B cell (primary cell): Measurements from ENCODE around the gene C5. TPM values are rescaled to one million over a fixed set of nuclear protein-coding genes. Genes with fewer than 3 reads are reported as not detected.
A peak's percentile ranks its signal among the peaks of the same experiment; 100 is the strongest.

Source experiments
- ATAC-seq: fragments of 200-7000 bp; cut with Tn5 transposase; one replicate; pipeline ENCODE4 v1.10.0; 2021; ENCODE audit warnings: low read depth, mild to moderate bottlenecking, moderate number of reproducible peaks, moderate library complexity
- CTCF ChIA-PET: fragments of 350-600 bp; sonication (Branson Sonifier 250); formaldehyde crosslinking; loops from one replicate; lab custom pipeline; 2021; ENCODE audit warnings: antibody characterized with exemption, inconsistent platforms; lab: Charles Lee
- POLR2A ChIA-PET: fragments of 350-600 bp; sonication (Branson Sonifier 250); formaldehyde crosslinking; loops from one replicate; lab custom pipeline; 2021; ENCODE audit warnings: antibody characterized with exemption; lab: Charles Lee
- DNase-seq: peaks from one replicate; pipeline ENCODE4 v3.0.0; 2013
- H2AFZ ChIP-seq: 2 replicates; pipeline ENCODE4 v1.6.1; 2012; ENCODE audit warnings: mild to moderate bottlenecking, low read depth, low read length; ENCODE audit not compliant: insufficient read depth, poor library complexity, severe bottlenecking
- H3K27ac ChIP-seq, 2 donors: 1 replicate in 1 of 2; 2 replicates in 1 of 2; pipeline ENCODE4 v1.5.1; 2012 to 2013; ENCODE audit warnings: low read length in 2 of 2, mild to moderate bottlenecking in 2 of 2, moderate library complexity in 1 of 2
- H3K27me3 ChIP-seq, 4 experiments: fragments of 200-600 bp in 1 of 4; sonication (generic) in 1 of 4; replicated peaks in 1 of 4; 1 replicate in 2 of 4; 2 replicates in 2 of 4; pipeline versions ENCODE4 v1.6.1 to v1.7.0; 2013 to 2016; ENCODE audit warnings: low read length in 3 of 4, mild to moderate bottlenecking in 2 of 4, mixed read lengths in 1 of 4, moderate library complexity in 1 of 4; ENCODE audit not compliant: insufficient read depth in 4 of 4, control insufficient read depth in 3 of 4; ENCODE audit errors: control extremely low read depth in 1 of 4
- H3K36me3 ChIP-seq, 2 experiments: replicated peaks in 1 of 2; 1 replicate in 1 of 2; 2 replicates in 1 of 2; pipeline versions ENCODE4 v1.6.1 to v1.7.1; 2013; ENCODE audit warnings: low read length in 1 of 2; ENCODE audit not compliant: insufficient read depth in 2 of 2, control insufficient read depth in 1 of 2; ENCODE audit errors: control extremely low read depth in 1 of 2, extremely low read depth in 1 of 2
- H3K4me1 ChIP-seq, 2 donors: fragments of 200-600 bp in 1 of 2; sonication (generic) in 1 of 2; 1 replicate in 1 of 2; 2 replicates in 1 of 2; pipeline versions ENCODE4 v1.5.1 to v1.6.1; 2013 to 2017; ENCODE audit warnings: low read length in 2 of 2; ENCODE audit not compliant: control insufficient read depth in 2 of 2, insufficient read depth in 2 of 2
- H3K4me2 ChIP-seq: replicated peaks from 2 replicates; pipeline ENCODE3; 2012; ENCODE audit warnings: mild to moderate bottlenecking, low read depth, low read length; ENCODE audit not compliant: poor library complexity, severe bottlenecking
- H3K4me3 ChIP-seq, 5 experiments: fragments of 200-600 bp in 1 of 5; sonication (generic) in 1 of 5; 1 replicate in 3 of 5; 2 replicates in 2 of 5; pipeline versions ENCODE4 v1.5.1 to v1.7.0; 2011 to 2016; ENCODE audit warnings: low read length in 4 of 5, mild to moderate bottlenecking in 4 of 5, low read depth in 2 of 5, control low read depth in 1 of 5, moderate library complexity in 1 of 5; ENCODE audit not compliant: insufficient read depth in 1 of 5; ENCODE audit errors: control extremely low read depth in 1 of 5, extremely low read depth in 1 of 5
- H3K79me2 ChIP-seq: fragments of 200-600 bp; sonication (generic); one replicate; pipeline ENCODE4 v1.6.0; 2016; ENCODE audit warnings: low read length; ENCODE audit not compliant: control insufficient read depth, insufficient read depth
- H3K9ac ChIP-seq: fragments of 200-600 bp; sonication (generic); 2 replicates; pipeline ENCODE4 v1.6.1; 2017; ENCODE audit warnings: mild to moderate bottlenecking, low read length, moderate library complexity
- H3K9me3 ChIP-seq, 3 donors: one replicate each; pipeline versions ENCODE4 v1.6.1 to v1.7.1; 2013; ENCODE audit warnings: low read length in 2 of 3; ENCODE audit not compliant: control insufficient read depth in 2 of 3, insufficient read depth in 1 of 3; ENCODE audit errors: control extremely low read depth in 1 of 3
- H4K20me1 ChIP-seq: 2 replicates; pipeline ENCODE4 v1.6.0; 2012; ENCODE audit warnings: mild to moderate bottlenecking, low read length; ENCODE audit not compliant: insufficient read depth, control insufficient read depth, poor library complexity, severe bottlenecking
- H3K27ac Mint-ChIP-seq: one replicate; pipeline ENCODE4 v1.8.0; 2021; ENCODE audit warnings: mixed read lengths
- H3K27me3 Mint-ChIP-seq: one replicate; pipeline ENCODE4 v1.8.0; 2021; ENCODE audit warnings: mixed read lengths
- H3K4me1 Mint-ChIP-seq: one replicate; pipeline ENCODE4 v1.8.0; 2021; ENCODE audit warnings: mixed read lengths
- H3K4me3 Mint-ChIP-seq: one replicate; pipeline ENCODE4 v1.8.0; 2021; ENCODE audit warnings: mixed read lengths
- H3K9me3 Mint-ChIP-seq: one replicate; pipeline ENCODE4 v1.8.0; 2022; ENCODE audit warnings: mixed read lengths; ENCODE audit not compliant: insufficient read depth
- EZH2 ChIP-seq: IDR thresholded peaks from 2 replicates; pipeline ENCODE4 v1.6.1; 2012; ENCODE audit warnings: borderline replicate concordance, low read depth, mild to moderate bottlenecking, moderate library complexity, low read length; ENCODE audit not compliant: insufficient read depth, poor library complexity, severe bottlenecking
- WGBS: methylation state at CpG from one replicate; pipeline ENCODE4 v1.1.5; 2013; ENCODE audit warnings: missing lambda C conversion rate; ENCODE audit not compliant: insufficient coverage; 5-methylcytosine and 5-hydroxymethylcytosine counted together
- intact Hi-C: fragments of 100-400 bp; cut with micrococcal nuclease; formaldehyde crosslinking; loops from one replicate; pipeline ENCODE4 v1.10.0; 2022
- polyA plus RNA-seq: library from polyadenylated mRNA; depleted of rRNA; stranded (reverse); fragments of >200 nt; gene quantifications from 2 replicates; pipeline ENCODE4 v1.2.3, GENCODE V29; 2012
- total RNA-seq, 2 donors: library from RNA; stranded (reverse); fragments of 120-200 nt in 1 of 2; gene quantifications; 1 replicate in 1 of 2; 2 replicates in 1 of 2; pipeline versions ENCODE4 v1.2.3 to v1.2.4, GENCODE V29; 2013 to 2022
- TF ChIP-seq, protein P1 (sequence below): fragments of 200-600 bp; IDR thresholded peaks from one replicate; pipeline ENCODE4 v1.8.0; 2022; ENCODE audit warnings: antibody characterized with exemption, mild to moderate bottlenecking

Gene C5
- total and polyA plus RNA-seq, 2 donors (not counting 1 experiment from before 2014, with no cell fraction given): 2.7 to 10.4 TPM

DNA sequence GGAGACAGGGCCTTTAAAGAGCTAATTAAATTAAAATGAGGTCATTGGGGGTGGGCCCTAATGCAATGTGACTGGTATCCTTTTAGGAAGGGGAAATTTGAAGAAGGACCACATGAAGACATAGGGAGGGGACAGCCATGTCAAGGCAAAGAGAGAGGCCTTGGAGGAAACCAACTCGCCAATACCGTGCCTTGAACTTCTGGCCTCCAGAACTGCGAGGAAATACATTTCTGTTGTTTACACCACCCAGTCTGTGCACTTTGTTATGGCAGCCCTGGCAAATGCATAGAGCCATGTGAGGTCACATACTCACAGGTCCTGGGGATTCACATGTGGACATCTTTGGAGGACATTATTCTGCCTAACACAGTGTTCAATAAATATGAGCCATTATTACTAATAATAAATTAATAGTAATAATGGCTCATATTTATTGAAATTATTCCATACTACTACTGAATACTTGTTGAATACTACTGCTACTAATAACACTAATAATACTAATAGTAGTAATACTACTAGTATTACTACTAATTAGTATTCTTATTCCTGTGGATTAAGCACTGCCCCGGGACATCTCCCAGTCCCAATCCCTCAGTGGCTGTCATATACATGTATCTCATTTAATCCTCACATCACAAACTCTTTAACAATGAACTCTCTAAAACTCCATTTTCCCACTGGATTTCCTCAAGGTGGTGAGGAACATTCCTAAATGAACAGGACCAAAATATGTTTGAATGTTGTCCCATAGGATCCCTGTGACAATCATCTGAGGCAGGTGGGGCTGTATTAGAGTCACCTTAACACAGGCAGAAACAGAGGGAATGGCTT lies 131.9 kb downstream of the C5 start:
- DNase-seq (no peak), ATAC-seq (no peak)
- WGBS: 96% methylated on average over 4 of the region's 4 CpGs
- intact Hi-C loops: no loop called here
- Mint-ChIP-seq H3K27me3 (no peaks in the 10 kb centered on the region), H3K4me1 (peaks cover 38% of the 10 kb centered on the region), H3K9me3 (no peaks in the 10 kb centered on the region), H3K27ac (peak overlapping the region; percentile 10), H3K4me3 (no peak overlapping the region)
- Histone ChIP-seq H3K4me3 (no peak overlapping the region), H3K9me3 (peaks cover 0 to 5% (median 0%) of the 10 kb centered on the region in 3 donors), H3K27ac (no peak overlapping the region), H2AFZ (no peak overlapping the region), H4K20me1 (no peaks in the 10 kb centered on the region), H3K4me2 (no peak overlapping the region), H3K27me3 (no peaks in the 10 kb centered on the region), H3K4me1 (peaks cover 14 to 28% of the 10 kb centered on the region in 2 donors), H3K9ac (no peak overlapping the region), H3K79me2 (peaks cover 6% of the 10 kb centered on the region), H3K36me3 (peaks cover 0 to 8% of the 10 kb centered on the region in 2 experiments)
- POLR2A ChIA-PET: no interaction called here
- no peak for TF ChIP-seq EZH2
- CTCF ChIA-PET: interaction anchor here (0.8 kb wide), 1 partner anchor 32 kb away, joined by 3 read pairs; no protein-coding TSS in a partner anchor

DNA sequence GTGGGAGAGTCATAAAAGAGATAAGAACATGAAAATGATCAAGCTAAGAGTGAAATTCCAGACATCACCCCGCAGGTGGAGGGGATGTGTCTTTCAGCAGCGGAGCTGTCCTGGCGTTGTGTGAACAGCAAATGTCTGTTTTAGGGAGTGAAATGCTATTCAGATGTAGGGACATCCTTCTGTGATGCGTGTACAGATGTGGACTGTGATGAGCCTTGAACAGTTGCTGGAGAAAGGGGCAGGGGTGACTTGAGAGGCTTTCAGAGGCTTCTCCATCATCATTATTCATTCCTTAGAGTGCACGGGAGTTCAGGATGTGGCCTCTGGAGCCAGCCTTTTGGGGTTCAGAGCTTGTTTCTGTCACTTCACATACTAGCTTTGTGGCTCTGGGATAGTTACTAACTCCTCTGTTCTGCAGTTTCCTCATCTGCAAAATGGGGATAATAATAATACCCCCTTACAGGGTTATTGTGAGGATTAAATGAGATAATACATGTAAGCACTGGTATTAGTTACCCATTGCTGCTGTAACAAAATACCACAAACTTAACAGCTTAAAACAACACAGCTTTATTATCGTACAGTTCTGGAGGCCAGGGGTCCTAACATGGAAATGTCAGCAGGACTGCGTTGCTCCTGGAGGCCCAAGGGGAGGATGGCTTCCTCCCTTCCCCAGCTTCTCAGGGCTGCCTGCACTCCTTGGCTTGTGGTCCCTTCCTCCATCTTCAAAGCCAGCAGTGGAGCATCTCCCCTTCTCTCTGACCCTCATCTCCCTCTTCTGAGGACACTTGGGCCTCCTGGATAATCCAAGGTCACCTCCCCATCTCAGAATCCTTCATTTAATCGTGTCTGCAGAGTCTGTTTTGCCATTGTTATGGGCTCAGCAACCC lies 132.8 kb downstream of the C5 start:
- no peaks in the 10 kb centered on the region for H4K20me1 ChIP-seq
- H3K27ac ChIP-seq: no peak overlapping the region
- Mint-ChIP-seq H3K4me1 (peaks cover 35% of the 10 kb centered on the region), H3K4me3 (no peak overlapping the region), H3K27ac (no peak overlapping the region), H3K9me3 (no peaks in the 10 kb centered on the region), H3K27me3 (no peaks in the 10 kb centered on the region)
- H3K9ac ChIP-seq: no peak overlapping the region
- H3K27me3 ChIP-seq: no peaks in the 10 kb centered on the region
- CTCF ChIA-PET: interaction anchor here (0.8 kb wide), 1 partner anchor 31 kb away, joined by 3 read pairs; no protein-coding TSS in a partner anchor
- peaks cover 0 to 5% (median 0%) of the 10 kb centered on the region in 3 donors for H3K9me3 ChIP-seq
- no peak overlapping the region for H2AFZ ChIP-seq
- H3K36me3 ChIP-seq: peaks cover 0 to 12% of the 10 kb centered on the region in 2 experiments
- intact Hi-C loops: no loop called here
- no peak overlapping the region for H3K4me2 ChIP-seq
- 86% methylated on average over 6 of the region's 8 CpGs for WGBS
- peaks cover 6% of the 10 kb centered on the region for H3K79me2 ChIP-seq
- POLR2A ChIA-PET: interaction anchor here (0.7 to 1.0 kb wide), 2 partner anchors 15 to 94 kb away, joined by 3 to 4 read pairs; no protein-coding TSS in a partner anchor
- DNase-seq (no peak), ATAC-seq (no peak)
- TF ChIP-seq EZH2: no peak
- TF ChIP-seq, protein P1, sequence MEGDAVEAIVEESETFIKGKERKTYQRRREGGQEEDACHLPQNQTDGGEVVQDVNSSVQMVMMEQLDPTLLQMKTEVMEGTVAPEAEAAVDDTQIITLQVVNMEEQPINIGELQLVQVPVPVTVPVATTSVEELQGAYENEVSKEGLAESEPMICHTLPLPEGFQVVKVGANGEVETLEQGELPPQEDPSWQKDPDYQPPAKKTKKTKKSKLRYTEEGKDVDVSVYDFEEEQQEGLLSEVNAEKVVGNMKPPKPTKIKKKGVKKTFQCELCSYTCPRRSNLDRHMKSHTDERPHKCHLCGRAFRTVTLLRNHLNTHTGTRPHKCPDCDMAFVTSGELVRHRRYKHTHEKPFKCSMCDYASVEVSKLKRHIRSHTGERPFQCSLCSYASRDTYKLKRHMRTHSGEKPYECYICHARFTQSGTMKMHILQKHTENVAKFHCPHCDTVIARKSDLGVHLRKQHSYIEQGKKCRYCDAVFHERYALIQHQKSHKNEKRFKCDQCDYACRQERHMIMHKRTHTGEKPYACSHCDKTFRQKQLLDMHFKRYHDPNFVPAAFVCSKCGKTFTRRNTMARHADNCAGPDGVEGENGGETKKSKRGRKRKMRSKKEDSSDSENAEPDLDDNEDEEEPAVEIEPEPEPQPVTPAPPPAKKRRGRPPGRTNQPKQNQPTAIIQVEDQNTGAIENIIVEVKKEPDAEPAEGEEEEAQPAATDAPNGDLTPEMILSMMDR: no peak
- H3K4me1 ChIP-seq: peaks cover 14 to 27% of the 10 kb centered on the region in 2 donors
- no peak overlapping the region for H3K4me3 ChIP-seq
